PFSK-1 (cell line): ENCODE measurements around the gene APLP2.

Experiments used
- POLR2AphosphoS5 ChIP-seq: IDR thresholded peaks from 2 replicates; pipeline ENCODE4 v1.6.1; 2012; ENCODE audit warnings: low read depth, mild to moderate bottlenecking, control low read depth, low read length, moderate library complexity
- SIN3A ChIP-seq: IDR thresholded peaks from 2 replicates; pipeline ENCODE4 v1.6.1; 2012; ENCODE audit warnings: mild to moderate bottlenecking, low read length, moderate library complexity, borderline replicate concordance; ENCODE audit not compliant: insufficient read depth

GRCh38 chr11:130078080-130078479 lies 8.4 kb downstream of the APLP2 start:
- no peak for TF ChIP-seq SIN3A
- no peak for TF ChIP-seq POLR2AphosphoS5
